Jurkat, Clone E6-1 (cell line): ENCODE results near the gene SCG3.
A peak's percentile ranks its signal among the peaks of the same experiment; 100 is the strongest.

ENCODE experiments used
- DNase-seq: peaks from one replicate; pipeline ENCODE4 v3.0.0-alpha.2; 2011; ENCODE audit warnings: low read depth, low spot score
- H3K4me3 ChIP-seq: 2 replicates; pipeline ENCODE4 v1.5.1; 2011; ENCODE audit warnings: mild to moderate bottlenecking, low read length, control low read depth, moderate library complexity

Gene SCG3

DNA sequence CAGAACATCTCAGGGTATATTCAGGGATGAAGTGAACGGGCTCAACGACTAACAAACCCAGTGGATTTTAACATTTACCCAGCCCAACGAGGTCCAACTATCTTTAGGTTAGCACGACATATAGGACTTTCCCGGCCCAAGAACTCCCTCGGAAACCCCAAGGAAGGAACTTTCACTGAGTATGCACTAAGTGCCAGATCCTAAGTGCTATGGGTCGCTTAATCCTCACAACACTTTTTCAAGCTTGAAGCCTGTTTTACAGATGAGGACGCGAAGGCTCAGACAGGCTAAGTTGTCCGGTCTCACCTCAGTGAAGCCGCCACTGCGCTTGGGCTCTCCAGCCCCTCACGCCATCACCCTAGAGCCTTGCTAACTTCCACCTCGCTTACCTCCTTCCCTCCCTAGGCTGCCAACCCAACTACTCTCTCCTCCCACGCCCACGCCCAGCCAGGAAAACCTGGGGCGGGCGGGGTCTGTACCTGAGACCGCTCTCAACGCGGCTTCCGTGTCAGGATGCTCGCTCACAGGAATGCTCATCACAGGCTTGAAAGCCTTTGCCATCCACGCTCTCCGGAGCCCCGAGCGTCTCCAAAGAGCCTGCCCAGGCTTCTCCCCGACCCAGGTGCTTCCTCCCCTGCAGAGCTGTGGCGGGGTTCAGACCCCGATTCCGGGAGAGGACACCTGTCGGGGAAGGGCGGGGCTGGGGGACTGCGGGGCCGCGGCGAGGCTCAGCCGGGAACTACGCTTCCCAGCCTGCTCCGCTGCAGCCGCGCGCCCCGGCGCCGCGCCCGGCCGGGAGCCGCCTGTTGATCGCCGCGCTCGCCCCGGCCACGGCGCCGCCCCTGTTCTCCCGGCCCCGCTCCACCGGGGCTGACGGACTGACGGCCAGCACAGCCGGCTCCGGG is 69.7 kb downstream of the SCG3 start, which contains the start of gene TMOD2:
Gene TMOD2 (plus strand): TSS at position 806 of the 905 bp plus-strand sequence. CDS start 14,845 bp downstream, outside the sequence.
- H3K4me3 ChIP-seq: peak within 1 kb of the TSS; percentile 65
- DNase-seq: peak; percentile 52

DNA sequence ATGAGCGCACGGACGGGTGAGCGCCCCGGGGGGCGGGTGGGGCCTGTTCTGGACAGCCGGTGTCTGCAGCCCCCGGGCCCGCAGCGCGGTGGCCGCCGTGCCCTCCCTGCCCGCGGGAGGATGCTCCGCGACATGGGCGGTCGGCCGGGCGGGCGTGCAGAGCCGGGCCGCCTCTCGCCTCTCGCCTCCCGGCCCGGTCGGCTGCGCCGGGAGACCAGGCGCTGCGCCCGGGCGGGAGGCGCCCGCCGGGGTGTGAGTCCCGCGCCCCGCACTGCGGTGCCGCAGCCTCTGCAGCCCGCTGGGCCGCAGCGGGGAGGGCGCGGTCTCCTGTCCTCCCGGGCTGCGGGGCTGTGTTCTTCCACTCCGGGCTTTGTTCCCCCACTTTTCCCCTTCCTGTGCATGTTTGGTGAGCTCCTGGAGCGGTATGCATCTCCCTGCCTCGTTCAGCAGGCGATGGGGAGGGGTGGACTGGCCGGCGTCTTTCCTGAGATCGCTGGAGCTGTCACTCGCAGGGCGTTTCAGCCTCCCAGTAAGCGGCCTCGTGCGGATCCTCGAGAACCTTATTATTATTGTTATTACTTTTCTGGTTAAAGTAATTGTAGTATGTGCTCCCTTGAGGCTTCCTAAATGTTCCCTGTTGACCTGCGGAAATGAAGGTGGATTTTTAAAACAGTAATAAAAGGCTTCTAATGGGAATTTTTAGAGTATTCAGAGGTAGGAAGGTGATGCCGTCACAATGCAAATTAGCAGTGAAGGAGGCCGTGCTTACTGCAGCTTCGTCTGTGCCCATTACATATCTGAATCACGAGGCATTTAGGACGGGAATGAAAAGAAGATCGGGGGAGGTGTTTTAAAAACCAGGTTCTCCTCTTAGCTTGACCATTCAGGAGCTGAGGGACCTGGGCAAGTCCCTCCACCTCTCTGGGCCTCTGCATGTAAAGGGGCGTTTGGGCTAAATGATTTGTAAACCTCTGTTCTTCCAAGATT is 70.7 kb downstream of the SCG3 start:
- H3K4me3 ChIP-seq: peak overlapping the region; percentile 65
- DNase-seq: no peak

DNA sequence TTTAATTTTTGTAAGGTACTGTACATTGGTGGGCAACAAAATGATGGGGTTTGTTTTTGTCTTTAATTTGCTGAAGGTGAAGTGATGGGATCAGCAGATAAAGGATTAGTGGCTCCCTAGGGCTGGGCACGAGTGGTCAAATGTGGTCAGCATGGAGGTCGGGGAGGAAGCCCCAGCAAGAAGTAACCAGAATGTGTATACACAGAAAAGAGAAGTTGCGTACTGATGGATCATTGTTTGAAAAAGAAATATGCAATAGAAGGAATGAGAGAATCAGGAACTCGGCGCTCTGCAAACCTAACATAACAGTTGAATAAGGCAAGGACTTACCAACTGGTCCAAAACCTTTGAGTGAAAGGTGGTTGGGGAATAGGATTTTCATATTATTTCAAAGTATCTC is 71.6 kb downstream of the SCG3 start:
- H3K4me3 ChIP-seq: no peak overlapping the region

DNA sequence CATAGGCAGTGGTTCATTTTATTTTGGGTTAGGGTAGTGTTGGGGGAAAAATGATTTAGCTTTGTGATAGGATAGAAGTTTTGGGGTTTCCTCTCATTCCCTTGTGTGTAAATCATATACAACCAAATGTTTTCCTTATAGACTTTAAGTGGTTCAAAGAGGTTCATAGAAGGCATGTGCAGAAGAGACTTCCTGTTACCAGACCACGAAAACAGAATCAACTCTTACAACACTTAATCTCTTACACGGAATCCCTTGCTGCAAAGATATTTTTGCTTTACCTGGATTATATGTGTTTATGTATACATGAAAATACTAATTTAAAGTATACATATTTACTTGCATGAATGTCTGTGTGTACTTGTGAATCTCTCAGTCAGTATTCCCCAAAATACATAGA is 73.0 kb downstream of the SCG3 start:
- peak; percentile 50 for DNase-seq
- H3K4me3 ChIP-seq: no peak overlapping the region

More for the DNA sequence above, 71.6 kb downstream of the SCG3 start:
- DNase-seq: no peak

DNA sequence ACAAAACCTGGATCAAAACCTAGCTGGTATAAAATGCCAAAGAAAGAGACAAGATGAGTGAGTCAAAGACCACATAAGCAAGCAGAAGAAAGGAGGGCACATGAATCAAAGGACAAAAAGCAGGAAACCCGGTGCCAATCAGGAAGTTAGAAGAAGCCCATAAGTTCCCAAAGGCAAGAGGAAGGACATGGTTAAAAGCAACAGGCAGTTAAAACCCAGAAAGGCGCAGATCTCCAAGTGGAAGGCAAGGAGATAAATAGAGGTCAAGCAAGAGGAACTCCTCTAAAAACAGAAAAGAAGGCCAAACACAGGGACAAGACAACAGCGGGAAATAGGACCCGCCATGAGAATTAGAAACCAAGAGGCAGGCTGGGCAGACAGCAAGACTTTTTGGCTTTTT is 74.5 kb downstream of the SCG3 start:
- no peak overlapping the region for H3K4me3 ChIP-seq

DNA sequence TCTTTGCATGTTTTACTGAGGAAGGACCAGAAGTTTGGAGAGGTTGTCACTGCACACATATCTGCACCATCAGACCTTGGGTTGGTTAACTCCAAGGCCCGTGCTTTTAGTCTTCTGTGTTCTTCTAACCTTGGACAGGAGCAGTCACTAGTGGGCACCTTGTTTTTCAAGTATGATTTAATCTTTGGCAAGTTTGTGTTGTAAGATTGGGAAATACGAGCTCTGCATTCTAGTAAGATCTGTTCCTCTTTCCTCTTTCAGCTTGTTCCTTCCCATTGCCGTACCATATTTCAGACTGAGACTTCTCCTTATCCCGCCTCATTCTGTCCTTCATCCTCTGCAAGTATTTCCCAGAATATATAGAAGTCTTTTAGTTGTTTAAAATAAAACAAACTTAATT is 75.2 kb downstream of the SCG3 start:
- H3K4me3 ChIP-seq: no peak overlapping the region
- DNase-seq: no peak

More for the DNA sequence above, 74.5 kb downstream of the SCG3 start:
- DNase-seq: no peak

DNA sequence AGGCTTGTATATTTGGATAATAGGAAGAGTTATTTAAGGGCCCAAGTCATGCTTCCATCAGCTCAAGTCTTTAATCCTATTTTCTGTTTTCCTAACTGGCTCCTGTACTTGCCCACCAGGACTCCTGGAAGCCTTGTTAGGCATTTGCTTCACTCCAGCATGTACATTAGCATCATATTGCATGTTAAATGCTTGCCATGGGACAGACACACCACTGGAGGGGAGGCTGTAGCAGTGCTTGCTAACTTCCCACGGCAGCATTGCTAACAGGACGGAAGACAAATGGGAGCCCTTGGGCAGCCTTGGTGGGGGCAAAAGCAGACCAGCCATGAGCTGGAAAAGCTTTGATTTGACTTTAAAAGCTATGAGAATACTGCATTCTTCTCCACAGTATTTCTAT is 76.1 kb downstream of the SCG3 start:
- H3K4me3 ChIP-seq: no peak overlapping the region
- DNase-seq: no peak

DNA sequence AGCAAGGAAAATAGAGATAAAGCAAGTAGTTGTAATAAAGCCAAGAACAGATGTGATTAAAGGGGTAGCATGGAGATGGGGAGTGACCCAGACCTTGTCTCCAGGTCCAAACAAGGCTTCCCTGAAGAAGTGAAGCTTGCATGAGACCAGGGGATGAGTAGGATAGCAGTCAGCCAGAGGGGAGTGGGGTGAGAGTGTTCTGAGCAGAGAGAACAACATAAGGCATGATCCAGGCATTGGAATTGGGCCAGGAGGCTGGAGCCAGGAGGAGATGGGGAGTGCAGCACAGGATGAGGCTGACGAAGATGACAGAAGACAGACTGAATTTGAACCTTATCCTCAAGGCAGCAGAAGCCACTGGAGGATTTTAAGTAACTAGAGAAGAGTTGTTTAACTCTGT is 77.3 kb downstream of the SCG3 start:
- DNase-seq: no peak
- H3K4me3 ChIP-seq: no peak overlapping the region

DNA sequence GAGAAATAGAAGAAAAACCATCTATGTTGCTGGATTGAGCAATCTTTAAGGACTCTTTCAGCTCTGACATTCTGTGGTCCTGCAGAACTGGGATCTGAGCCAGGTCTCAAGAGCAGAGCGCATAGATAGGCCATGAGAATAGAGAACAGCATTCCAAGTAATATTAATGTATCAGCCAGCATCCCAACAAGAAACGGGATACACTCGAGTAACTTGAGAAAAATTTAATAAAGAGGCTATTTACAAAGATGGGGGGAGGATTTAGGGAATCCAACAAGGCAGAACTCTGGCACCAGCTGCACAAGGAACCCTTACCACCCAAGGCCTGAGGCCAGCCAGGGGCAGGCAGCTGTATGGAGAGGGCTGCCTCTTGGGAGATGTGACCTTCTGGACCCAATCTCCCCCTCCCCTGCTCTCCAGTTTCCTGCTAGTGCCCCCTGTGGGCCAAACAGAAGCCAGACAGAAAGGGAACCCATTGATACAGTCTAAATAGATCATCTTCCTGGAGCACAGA is 78.3 kb downstream of the SCG3 start:
- DNase-seq: no peak
- no peak overlapping the region for H3K4me3 ChIP-seq

DNA sequence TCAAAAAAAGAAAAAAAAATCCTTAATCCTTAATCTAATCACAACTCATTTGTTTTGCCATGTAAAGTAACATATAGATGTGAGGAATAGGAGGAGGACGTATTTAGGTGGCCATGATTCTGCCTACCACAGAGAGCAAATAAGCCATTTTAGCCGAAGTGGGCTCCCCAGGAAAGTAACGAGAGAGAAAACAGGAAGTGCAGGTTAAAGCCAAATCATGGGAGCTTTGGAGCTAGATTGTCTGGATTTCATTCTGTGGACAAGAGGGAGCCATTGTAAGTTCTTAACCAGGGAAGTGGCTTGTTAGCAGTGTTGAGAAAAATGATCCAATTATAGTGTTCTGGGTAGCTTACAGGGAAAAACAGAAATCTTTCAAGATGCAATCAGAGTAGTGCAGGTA is 79.5 kb downstream of the SCG3 start:
- DNase-seq: no peak

DNA sequence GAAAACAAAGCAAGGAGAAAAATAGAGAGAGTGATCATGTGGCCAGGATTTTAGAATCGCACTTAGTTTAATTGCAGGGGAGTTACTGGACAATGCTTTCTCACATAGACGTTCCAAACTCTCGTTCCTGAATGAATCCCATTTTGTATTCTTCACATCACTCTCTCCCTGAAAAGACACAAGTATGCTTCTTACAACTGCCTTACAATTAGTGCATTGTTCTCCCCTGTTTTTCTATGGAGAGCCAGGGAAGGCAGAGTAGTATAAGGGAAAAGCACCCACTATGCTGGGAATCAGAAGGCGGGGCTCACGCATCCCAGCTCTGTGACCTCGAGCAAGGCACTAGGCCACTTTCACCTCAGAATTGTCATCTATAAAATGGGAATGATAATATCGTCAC is 84.4 kb downstream of the SCG3 start:
- no peak overlapping the region for H3K4me3 ChIP-seq
- DNase-seq: no peak

More for the DNA sequence above, 79.5 kb downstream of the SCG3 start:
- no peak overlapping the region for H3K4me3 ChIP-seq

DNA sequence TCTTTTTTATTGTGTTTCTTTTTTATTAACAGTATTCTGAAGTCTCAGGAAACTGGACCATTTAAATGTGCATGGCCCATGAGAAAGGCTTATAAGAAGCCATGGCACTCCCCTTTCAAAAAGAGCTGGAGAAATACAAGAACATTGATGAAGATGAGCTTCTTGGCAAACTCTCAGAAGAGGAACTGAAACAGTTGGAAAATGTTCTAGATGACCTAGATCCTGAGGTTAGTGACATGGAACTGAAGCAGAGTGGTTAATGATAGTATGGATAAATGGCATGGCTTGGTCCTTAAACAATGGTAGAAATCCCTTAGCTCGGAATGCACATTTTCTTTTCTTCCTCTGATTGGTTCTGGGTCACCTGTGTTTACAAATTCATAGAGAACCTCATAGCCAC is 85.0 kb downstream of the SCG3 start:
- no peak for DNase-seq

DNA sequence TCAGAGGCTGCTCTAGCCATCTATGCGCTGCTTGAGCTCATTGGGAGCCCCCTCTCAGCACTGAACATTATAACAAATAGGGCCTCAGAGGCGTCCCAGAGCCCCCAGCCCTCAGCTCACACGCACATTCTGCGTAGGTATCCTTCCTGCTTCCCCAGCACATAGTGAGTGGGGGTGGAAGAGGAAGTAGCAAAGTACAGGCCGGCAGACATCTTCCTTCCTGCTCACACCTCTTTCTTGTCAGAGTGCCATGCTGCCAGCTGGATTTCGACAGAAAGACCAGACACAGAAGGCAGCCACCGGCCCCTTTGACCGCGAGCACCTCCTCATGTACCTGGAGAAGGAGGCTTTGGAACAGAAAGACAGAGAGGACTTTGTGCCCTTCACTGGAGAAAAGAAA is 86.7 kb downstream of the SCG3 start:
- no peak for DNase-seq
- no peak overlapping the region for H3K4me3 ChIP-seq

More for the DNA sequence above, 85.0 kb downstream of the SCG3 start:
- H3K4me3 ChIP-seq: no peak overlapping the region
